DMS 273 (cell line): ENCODE measurements around the gene PAQR8.

Experiments used
- DNase-seq: peaks from one replicate; lab custom pipeline; 2025; ENCODE audit not compliant: unreplicated experiment; lab: John Stamatoyannopoulos, UW

Gene PAQR8

DNA sequence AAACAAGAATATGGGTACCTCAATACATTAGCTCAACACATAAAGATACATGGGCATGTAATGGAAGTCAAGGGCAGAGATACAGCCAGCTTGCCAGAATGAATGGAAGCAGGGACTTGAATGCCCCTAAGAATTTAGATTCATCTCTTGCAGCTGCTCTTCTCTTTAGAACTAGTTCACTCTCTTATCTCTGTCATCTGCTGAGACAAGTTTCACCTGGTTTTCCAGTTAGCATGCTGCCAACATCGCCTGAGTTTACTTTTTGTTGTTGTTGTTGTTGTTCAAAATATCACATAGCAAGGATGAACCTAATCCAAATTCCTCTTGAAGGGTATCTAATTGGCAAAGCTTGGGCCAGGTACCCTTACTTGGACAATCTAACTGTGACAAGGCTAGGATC lies 14.1 kb upstream of the PAQR8 start:
- no peak for DNase-seq

DNA sequence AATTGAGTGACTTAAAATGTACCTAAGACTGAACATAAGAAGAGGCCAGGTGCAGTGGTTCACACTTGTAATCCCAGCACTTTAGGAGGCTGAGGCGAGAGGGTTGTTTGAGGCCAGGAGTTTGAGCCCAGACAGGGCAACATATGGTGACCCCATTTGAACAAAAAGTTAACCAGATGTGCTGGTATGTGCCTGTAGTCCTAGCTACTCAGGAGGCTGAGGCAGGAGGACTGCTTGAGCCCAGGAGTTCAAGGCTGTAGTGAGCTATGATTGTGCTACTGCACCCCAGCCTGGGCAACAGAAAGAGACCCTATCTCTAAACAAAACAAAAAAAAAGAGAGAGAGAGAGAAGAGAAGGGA lies 10.1 kb upstream of the PAQR8 start:
- DNase-seq = no peak

DNA sequence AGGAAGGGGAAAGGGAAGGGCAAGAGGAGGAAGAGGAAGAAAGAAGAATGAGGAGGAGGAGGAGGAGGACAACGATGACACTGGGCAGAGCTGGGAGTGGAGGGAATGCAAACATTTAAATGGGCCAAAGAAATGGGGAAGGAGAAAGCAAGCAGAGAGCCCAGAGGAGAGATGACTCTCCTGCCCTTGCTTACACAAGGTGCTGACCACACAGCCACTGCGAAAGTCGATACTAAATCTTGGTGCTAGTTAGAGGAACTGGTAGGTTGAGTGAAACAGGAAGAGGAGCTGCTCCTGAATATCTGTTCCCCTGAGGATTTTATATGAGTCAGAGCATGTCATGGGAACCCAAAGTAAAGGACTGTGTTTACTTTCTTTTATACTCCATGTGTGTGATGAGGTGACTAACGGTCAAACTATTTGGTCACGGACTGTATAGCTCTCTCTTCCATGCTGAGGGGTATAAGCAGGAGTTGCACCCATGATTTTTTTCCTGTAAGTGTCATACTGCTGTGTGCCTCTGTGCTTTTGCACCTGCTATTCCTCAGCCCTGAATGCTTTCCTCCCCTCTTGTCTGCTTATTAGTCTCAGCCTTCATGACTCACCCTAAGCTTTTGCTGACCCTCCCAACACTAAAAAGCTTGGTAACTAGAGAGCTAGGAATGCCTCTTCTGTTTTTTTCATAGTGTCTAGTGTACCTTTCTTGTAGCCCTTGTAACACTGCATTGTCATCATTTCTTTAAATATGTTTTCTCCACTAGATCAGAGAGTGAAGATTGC lies 9.5 kb upstream of the PAQR8 start:
- DNase-seq = peak; percentile 40

DNA sequence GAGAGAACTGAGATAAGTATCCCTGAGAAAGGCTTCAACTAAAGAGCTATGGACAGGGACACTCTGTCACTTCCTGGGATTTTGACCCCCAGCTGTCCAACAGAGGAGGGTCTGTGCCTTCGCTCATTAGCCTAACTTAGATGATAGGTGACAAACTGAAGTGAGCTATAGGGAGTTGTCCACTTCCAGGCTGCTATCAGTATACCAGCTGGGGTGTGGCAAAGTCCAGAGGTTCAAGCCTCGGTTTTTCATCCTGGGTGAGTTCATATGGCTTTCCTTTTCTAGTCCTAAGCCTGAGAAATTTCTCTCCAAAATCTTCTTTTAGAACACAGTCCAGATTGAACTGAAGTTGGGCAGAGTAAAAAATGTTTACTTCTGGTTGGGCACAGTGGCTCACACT lies 5.9 kb upstream of the PAQR8 start:
- DNase-seq = no peak

DNA sequence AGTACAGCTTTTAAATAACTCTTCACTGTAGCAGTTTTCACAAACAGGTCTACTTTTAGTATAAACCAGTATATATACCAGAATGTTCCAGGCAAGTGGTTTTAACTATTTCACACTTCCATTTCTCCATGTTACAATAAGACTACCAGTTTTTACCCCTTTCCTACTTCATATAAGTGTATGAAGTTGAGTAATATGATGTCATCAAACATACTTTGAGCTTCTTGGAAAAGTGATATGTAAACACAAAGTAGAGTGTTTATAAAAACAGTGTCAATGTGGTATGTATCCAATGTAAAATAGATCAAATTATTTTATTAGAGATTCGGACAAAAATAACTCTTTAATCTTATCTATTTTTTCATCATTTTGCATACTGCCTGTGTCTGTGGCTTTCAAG lies 2.5 kb upstream of the PAQR8 start:
- DNase-seq = no peak

DNA sequence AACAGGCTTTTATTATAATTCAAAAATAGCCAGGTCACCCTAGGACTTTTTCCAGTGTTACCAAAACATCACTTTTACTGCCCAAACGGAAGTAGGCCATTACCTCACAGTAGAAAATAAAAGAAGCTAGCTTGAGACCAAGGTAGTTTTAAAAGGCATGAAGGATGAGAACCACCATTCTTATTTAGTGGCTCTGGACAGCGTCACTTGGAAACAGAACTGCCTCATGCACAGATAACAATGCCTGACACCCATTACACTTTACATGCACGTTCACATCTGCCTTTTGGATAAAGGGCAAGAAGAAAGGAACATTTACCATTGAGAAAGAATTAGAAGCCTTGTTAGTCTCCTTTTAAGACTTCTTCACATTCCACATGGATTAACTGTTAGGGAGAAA lies 1.9 kb upstream of the PAQR8 start:
- DNase-seq = no peak

DNA sequence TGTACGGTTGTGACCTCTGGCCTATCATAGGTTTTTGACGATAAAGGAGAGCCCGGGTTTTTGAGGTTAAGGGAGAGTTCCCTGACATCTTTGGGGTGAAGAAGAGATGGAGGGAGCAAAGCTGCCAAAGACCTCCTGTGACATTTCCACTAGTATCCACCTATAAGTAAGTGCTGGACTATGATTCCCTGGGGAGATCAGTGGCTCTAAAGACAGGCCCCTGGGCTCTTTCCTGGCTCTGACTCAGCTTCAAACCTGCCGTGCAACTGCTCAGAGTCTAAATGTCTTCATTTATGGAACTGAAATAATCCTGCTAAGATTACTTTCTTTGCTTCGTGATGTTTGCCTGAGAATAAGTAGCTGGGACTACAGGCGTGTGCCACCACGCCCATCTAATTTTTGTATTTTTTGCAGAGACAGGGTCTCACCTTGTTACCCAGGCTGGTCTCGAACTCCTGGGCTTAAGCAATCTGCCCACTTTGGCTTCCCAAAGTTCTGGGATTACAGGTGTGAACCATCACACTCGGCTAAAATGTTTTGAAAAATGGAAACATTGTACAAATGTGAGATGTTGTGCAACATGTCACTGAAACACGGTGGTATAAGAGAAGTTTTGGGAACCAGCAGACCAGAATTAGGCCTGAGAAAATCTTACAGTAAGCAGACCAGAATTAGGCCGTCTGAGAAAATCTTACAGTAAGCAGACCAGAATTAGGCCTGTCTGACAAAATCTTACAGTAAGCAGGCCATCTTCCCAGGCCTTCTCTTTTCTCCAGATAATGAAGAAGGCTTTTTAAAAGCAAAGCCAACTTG lies 1.1 kb upstream of the PAQR8 start:
- no peak for DNase-seq

DNA sequence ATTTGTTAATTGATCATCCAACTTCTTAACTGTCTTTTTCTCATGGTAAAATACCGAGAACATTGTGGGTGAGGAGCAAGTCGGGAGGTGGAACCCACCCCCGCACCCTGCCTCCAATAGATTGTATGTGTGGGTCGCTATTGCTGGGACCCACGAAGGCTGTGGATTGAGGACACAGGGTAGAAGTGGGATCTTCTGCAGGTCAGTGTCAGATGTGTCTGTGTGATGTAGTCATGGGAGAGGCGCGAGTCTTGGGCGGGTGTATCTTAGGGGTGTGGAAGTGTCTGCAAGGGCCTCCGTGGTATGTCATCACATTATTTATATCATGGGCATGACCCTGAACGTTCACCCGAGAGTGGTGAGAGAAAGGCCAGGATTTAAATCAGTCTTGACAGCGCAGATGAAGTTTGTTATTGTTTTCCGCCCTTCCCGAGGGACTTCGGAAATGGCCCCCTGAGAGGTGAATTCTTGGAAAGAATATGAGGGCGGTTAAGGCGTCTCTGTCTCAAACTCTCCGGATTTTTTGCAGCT lies 472 bp upstream of the PAQR8 start:
- DNase-seq = no peak

DNA sequence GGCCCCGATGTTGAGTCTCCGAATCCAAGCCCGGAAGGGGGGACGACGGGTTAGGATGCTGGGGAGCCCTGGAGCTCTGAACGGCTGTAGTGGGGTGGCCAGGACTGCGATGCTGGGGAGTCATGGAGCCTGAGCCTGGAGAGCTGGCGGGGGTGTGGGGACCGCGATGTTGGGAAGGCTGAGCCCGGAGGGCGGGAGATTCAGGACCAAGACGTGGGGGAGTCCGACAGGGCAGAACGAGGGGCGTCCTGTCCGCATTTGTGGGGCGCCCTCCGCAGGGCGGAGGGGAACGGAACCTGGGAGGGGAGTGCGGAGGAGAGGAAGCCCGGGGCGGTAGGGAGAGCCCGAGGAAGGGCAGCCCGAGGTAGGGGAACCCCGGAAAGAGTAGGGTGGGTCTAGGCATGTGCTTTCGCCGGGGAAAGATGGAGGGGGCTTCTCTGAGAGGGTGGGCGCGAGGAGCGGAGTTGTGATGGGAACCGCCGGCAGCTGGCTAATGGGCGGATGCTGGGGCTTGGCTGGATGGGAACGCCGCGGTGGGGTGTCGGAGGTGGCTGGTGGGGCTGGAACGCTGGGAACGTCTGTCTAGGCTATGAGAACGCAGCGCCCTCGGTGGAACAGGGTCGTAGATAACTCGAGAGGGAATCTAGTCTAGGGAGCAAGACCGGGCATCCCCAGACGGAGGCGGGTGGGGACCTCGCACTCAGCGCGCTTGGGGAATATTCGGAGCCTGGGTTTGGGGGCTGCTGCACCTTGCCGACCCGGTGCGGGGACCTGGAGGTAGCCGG lies 684 bp downstream of the PAQR8 start:
- DNase-seq = peak; percentile 67

DNA sequence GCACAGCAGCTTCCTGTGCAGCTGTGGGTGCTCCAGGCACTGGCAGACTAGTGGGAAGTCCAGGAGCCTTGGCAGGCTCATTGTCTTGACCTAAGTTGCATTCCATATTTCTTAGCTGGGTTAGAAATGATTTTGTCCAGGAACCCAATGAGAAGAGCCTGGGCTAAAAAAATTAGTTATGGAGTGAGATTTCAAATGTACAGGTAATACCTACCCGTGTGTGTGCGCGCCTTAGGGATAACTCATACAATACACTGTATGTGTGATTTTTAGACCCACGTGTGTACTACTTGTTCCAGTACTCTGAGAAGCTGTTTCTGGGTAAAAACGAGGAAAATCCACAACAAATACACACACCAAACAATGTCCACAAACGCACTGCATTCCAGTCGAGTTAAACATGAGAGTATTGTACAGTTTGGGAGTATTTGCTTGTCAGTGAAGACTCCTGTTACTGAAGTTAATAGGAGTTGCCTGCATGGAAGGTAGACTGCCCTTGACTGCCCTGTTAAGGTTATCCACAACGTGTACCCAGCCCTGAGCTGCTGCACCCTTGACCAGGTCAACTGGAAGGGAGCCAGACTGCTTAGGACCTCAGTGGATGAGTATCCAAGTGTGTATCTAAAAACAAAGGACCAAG lies 1.4 kb downstream of the PAQR8 start:
- DNase-seq = no peak

DNA sequence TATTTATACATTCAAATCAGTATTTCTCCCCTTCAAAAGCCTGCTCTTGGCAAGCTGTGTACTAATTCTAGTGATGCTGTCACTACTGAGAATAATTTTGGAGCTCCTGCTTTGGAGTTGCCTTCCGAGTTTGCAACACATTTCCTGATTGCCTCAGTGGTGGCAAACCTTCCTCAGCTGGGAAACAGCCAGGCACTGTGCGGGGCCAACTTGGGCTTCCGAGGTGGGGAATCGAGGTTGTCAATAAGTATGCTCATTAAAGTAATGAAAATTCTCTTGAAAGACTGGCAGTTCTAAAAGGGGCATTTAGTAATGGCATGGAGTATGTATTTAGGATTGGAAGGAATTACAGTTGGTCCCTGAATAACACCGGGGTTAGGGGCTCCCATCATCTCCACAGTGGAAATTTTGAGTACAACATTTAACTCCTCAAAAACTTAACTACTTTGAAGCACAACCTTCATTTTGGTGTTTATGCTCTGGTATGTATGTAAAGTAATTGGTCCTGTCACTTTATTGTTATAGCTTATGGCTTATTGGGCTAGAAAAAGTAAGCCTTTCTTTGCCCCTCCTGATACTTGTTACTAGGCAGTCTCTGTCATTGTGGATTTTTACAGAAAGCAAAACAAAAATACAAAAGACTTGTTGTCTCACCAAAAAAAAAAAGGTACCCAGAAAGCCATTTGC lies 2.7 kb downstream of the PAQR8 start:
- DNase-seq = no peak

DNA sequence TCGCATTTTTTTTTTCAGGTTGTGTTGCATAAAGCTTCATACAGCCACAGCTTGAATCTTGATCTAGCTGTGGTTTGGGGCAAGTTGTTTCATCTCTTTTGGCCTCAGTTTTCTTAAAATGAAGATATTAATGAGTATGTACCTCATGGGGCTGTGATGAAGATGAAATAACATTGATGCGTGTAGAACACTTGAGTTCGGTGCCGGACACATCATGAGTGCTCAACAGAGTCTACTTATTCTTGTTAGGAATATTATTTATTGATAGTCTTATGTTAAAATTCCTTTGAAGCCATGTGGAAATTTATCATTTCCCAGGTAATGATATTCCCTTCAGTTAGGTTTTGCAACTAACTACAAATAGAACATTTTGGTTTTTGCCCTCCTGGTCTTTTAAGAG lies 3.4 kb downstream of the PAQR8 start:
- no peak for DNase-seq

DNA sequence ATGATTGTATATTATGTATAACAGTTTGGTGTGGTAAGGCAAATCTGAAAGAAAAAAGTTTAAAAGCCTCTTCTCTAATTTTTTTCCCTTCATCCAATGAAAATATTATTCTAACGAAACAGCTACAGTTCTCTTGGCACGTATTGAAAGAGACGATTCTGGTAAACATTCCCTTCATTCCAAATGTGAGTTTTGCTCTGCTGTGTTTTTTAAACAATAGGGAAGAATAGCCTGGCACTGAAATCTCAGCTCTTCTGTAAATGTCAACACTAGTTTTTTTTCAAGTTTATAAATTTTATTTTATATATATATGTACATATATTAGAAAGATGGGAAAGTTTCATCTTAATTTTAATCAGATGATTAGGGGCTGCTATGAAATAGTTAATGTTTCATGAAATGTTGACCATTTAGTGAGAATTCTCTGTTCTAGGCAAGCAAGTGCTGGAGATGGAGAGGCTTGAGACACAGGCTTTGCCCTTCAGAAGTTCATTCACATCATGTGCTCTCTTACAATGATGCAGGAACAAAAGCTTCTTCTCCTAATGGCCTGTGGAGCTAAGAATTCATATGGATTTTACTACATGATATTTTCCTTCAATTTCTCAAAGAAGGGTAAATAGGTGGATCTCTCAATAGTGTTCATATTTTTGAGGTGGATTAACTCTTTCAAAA lies 4.1 kb downstream of the PAQR8 start:
- DNase-seq = no peak

DNA sequence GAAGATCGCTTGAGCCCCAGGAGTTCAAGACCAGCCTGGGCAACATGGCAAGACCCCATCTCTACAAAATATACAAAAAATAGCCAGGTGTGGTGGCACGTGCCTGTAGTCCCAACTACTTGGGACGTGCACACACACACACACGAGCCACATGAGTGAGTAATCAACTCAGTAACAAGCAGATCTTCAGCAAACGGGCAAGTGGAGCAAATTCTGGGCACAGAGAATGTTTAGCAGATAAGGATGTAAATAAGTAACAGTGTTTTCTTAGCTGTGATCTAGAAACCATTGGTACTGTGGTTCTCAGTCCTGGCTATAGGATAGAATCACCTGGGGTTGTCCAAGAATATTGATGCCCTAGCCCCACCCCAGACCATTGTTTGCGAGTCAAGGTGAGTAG lies 6.1 kb downstream of the PAQR8 start:
- DNase-seq = no peak

DNA sequence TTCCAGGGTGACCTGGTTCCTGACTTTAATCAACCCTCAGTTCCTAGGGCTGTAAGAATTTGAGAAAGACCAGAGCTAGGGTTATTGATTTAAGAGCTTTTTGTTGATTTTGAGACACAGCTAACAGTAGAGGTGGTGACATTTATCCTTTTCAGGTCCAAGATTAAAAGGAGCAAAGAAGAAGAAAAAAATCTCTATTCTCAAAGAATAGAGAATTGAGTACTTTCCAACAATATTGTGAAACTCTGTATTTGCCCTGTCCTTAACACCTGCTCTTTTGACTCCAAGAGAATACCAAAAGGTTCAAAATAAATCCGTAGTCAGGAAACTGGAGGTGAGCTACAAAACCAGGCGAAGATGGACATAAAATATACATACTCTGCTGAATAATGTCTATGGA lies 7.3 kb downstream of the PAQR8 start:
- DNase-seq = no peak

DNA sequence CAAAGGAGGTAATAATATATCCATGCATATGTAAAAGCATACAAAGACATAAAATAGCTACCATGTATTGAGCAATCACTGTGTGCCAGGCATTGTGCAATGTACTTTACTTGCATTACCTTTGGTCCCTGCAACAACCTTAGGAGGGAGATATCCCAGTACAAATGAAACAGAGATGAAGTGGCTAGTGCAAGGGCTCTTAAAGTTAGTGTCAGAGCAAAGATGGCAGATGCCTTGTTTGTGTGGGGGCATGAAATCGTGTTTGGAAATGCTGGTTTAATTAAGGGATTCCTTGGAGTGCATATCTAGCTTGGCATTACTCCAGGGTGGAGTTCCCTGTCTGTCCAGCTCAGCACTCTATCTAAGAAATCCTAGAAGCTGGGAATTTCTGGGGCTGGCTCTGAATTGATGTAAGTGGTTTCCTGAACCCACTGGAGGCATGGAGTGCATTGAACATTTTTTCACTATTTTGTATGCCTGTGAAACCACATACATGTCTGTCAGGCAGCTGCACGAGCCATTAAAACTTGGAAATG lies 9.8 kb downstream of the PAQR8 start:
- DNase-seq = peak; percentile 20

DNA sequence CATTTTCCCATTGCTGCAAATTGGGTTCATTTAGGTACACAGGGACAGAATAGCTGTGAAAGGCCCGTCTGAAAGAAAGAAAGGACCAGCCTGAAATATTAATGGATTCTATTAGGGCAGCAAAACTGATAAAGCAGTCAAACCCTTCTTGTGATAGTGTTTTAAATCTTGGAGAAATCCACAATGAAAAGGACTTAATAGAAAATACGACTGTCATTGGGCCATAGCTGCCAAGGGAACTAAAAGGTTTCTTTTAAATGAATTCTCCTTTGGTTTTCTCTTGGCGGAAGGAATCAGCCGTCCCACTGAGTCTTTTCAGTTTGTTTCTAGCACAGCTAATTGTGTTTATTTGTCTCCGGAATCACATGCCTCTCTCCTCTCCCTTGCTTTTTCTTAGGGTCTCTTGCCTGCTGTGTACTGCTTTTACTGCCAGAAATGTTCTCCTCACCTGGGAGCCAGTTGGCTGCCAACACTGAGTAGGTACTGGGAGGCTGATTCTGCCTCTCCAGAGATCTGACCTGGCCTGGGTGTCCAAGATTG lies 11.3 kb downstream of the PAQR8 start:
- no peak for DNase-seq

DNA sequence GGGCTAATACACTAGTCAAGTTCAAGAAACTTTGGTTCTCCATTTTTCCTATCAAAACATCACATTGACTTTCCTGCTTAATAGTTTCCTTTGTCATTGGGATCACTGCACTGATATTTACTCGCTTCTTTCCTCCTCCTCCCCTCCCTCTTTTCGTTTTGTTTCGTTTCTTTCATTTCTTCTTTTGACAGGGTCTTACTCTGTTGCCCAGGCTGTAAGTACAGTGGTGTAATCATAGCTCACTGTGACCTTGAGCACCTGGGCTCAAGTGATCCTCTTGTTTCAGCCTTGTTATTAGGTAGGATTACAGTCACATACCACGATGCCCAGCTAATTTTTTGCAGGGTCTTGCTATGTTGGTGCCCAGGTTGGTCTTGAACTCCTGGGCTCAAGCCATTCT lies 12.3 kb downstream of the PAQR8 start:
- no peak for DNase-seq

DNA sequence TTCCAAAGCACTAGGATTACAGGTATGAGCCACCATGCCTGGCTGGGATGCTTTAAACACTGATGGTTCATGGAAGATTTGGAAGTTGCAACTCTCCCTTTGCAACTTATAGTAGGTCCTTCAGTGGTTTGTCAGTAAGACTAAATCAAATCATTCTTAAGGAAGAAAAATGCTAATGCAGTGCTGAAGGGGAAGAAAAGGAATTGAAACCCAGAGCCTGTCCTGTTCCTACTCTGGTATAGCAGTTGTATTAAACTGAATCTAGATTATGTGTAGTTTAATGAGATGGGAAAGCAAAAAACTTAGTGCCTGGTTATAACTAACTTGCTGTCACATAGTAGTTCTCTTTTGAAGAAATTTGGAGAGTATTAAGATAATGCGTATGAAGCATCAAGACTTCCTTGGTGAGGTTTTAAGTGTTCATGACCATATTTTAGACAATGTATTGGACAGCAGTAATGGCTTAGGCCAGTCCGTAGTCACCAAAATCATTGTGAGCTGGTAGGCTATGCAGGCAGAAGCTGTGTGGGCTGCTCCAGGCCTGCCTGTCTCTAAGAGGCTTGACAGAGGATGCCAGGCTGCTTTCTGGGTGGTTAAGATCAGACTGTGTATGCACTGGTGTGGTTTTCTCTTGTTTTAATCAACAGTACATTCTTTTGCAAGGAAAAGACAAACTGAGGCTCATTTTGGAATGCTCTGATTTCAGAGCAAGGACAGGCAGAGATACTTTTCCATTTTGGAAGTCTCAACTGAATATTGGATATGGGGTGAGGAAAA lies 14.0 kb downstream of the PAQR8 start:
- no peak for DNase-seq
